ENCODE data around the gene ARHGAP35. TPM values are rescaled to one million over a fixed set of nuclear protein-coding genes. Genes with fewer than 3 reads are reported as not detected.

ARHGAP35 gene
- total and polyA plus RNA-seq, 10 of the 15 experiments (the other 5 are each of a cell fraction or from before 2014, with no cell fraction given): 0.85 to 29.9 (median 11.5) TPM

GRCh38 chr19:46885411-46885810, 24.6 kb downstream of the ARHGAP35 start:
- H3K27ac ChIP-seq (ENCODE audit: control insufficient read depth, insufficient read depth): no peak overlapping the region
- BruUV-seq (replicated peaks): no TSS peak
- ChIA-PET SMC1A (ENCODE audit: uncharacterized antibody, unreplicated experiment) (interaction anchor here (0.5 to 2.6 kb wide), 3 partner anchors 18 to 73 kb away, joined by 3 to 9 read pairs (median 5); no protein-coding TSS in a partner anchor), CTCF (interaction anchor here (1.4 to 1.6 kb wide), 2 partner anchors 65 to 128 kb away, joined by 3 read pairs; no protein-coding TSS in a partner anchor), POLR2A (interaction anchor here (0.5 to 1.3 kb wide), 4 partner anchors 12 to 171 kb away, joined by 3 to 4 read pairs (median 4); no protein-coding TSS in a partner anchor), RAD21 (ENCODE audit: unreplicated experiment) (no interaction called here)
- H3K9me3 ChIP-seq (replicated peaks; ENCODE audit: control insufficient read depth, insufficient read depth, low read length): no peaks in the 10 kb centered on the region
- no peaks in the 10 kb centered on the region for H4K20me1 ChIP-seq (ENCODE audit: control insufficient read depth, insufficient read depth)
- no peaks in the 10 kb centered on the region for H3K27me3 ChIP-seq (replicated peaks in 1 of 2; ENCODE audit: control insufficient read depth in 2 of 2, insufficient read depth in 2 of 2, low read length in 1 of 2)
- DNase-seq (ENCODE audit: low read depth, low spot score) (no peak), FAIRE-seq (no peak), ATAC-seq (no peak)
- TF ChIP-seq RFX5 (IDR thresholded peaks at IDR 0.05; ENCODE audit: low read depth, low read length) (no peak), JUNB (IDR thresholded peaks at IDR 0.05) (peak; percentile 26; the same call in 1 of the 2 replicates)
- in situ Hi-C loops (cut with MboI): no loop called here
- WGBS (ENCODE audit: insufficient coverage, insufficient replicate concordance, low lambda C conversion rate, missing lambda C conversion rate): 100% methylated on average over 2 of the region's 2 CpGs
- no peak overlapping the region for H3K4me3 ChIP-seq
- H3K79me2 ChIP-seq (ENCODE audit: control insufficient read depth, insufficient read depth, low read length): peaks cover 29% of the 10 kb centered on the region
- H3K4me2 ChIP-seq (ENCODE audit: control insufficient read depth, insufficient read depth): 0 out of 2 replicates have a peak overlapping the region, but pooled peaks have one; percentile 2
- no peaks in the 10 kb centered on the region for H3K36me3 ChIP-seq (ENCODE audit: control insufficient read depth in 2 of 2, insufficient read depth in 2 of 2, low read length in 1 of 2)
- no peak overlapping the region for H2AFZ ChIP-seq (ENCODE audit: control insufficient read depth, low read depth, low read length)
- H3K4me1 ChIP-seq (ENCODE audit: control insufficient read depth, insufficient read depth, low read length): peaks cover 12% of the 10 kb centered on the region
- H3K9ac ChIP-seq (ENCODE audit: control insufficient read depth, insufficient read depth, low read length): no peak overlapping the region
- intact Hi-C loops (cut with micrococcal nuclease; ENCODE audit: unreplicated experiment): no loop called here

- Histone ChIP-seq H3K4me2 (ENCODE audit: control insufficient read depth, insufficient read depth) (peak overlapping the region; percentile 68), H3K9ac (ENCODE audit: control insufficient read depth, insufficient read depth, low read length) (no peak overlapping the region), H3K9me3 (replicated peaks; ENCODE audit: control insufficient read depth, insufficient read depth, low read length) (no peaks in the 10 kb centered on the region), H4K20me1 (ENCODE audit: control insufficient read depth, insufficient read depth) (no peaks in the 10 kb centered on the region; the same call in 1 of the 2 replicates), H2AFZ (ENCODE audit: control insufficient read depth, low read depth, low read length) (no peak overlapping the region), H3K27ac (ENCODE audit: control insufficient read depth, insufficient read depth) (peak overlapping the region; percentile 51), H3K4me1 (ENCODE audit: control insufficient read depth, insufficient read depth, low read length) (peaks cover 12% of the 10 kb centered on the region), H3K36me3 (ENCODE audit: control insufficient read depth in 2 of 2, insufficient read depth in 2 of 2, low read length in 1 of 2) (no peaks in the 10 kb centered on the region), H3K79me2 (ENCODE audit: control insufficient read depth, insufficient read depth, low read length) (peaks cover 29% of the 10 kb centered on the region), H3K27me3 (replicated peaks in 1 of 2; ENCODE audit: control insufficient read depth in 2 of 2, insufficient read depth in 2 of 2, low read length in 1 of 2) (no peaks in the 10 kb centered on the region), H3K4me3 (0 out of 2 replicates have a peak overlapping the region, but pooled peaks have one; percentile 1)
- DNase-seq (ENCODE audit: low read depth, low spot score) (no peak), ATAC-seq (no peak), FAIRE-seq (peak; percentile 70)
- POLR2A ChIA-PET: interaction anchor here (1.0 to 1.2 kb wide), 2 partner anchors 13 to 24 kb away, joined by 3 to 4 read pairs; no protein-coding TSS in a partner anchor
- intact Hi-C loops (cut with micrococcal nuclease; ENCODE audit: unreplicated experiment) (no loop called here), in situ Hi-C loops (cut with MboI) (no loop called here)
- CTCF ChIA-PET: interaction anchor here (1.4 to 1.6 kb wide), 3 partner anchors 44 to 126 kb away, joined by 3 read pairs; no protein-coding TSS in a partner anchor
- SMC1A ChIA-PET (ENCODE audit: uncharacterized antibody, unreplicated experiment): interaction anchor here (1.0 to 2.6 kb wide), 2 partner anchors 19 kb away, joined by 5 to 9 read pairs; no protein-coding TSS in a partner anchor
- RAD21 ChIA-PET (ENCODE audit: unreplicated experiment): no interaction called here
- WGBS (ENCODE audit: insufficient coverage, insufficient replicate concordance, low lambda C conversion rate, missing lambda C conversion rate): 1% methylated on average over 5 of the region's 5 CpGs
- BruUV-seq (replicated peaks): no TSS peak
- no peak for TF ChIP-seq USF2 (IDR thresholded peaks at IDR 0.05; ENCODE audit: borderline replicate concordance, low read depth, low read length)
- TF ChIP-seq RUNX3 (IDR thresholded peaks at IDR 0.05; ENCODE audit: low read length): no peak
- no peak for TF ChIP-seq E4F1 (IDR thresholded peaks at IDR 0.05; ENCODE audit: borderline replicate concordance, partially characterized antibody)
- TF ChIP-seq BMI1 (IDR thresholded peaks at IDR 0.05; ENCODE audit: borderline replicate concordance): no peak
- TF ChIP-seq MTA3 (IDR thresholded peaks at IDR 0.05; ENCODE audit: borderline replicate concordance, low read length): 0 out of 2 replicates have a peak, but pooled peaks have one; percentile 21
- TF ChIP-seq FOXM1 (IDR thresholded peaks at IDR 0.05; ENCODE audit: low read depth, low read length): peak; percentile 13; the same call in 1 of the 2 replicates
- TF ChIP-seq TBL1XR1 (IDR thresholded peaks at IDR 0.05; ENCODE audit: low read depth, low read length): no peak
- TF ChIP-seq CHD1 (IDR thresholded peaks at IDR 0.05; ENCODE audit: low read depth, low read length): no peak
- TF ChIP-seq STAT1 (conservative IDR thresholded peaks at IDR 0.05): no peak
- 0 out of 2 replicates have a peak, but pooled peaks have one; percentile 27 for TF ChIP-seq PML (IDR thresholded peaks at IDR 0.05; ENCODE audit: low read length)
- no peak for TF ChIP-seq ETV6 (conservative IDR thresholded peaks at IDR 0.05 in 1 of 2, IDR thresholded peaks at IDR 0.05 in 1 of 2; ENCODE audit: borderline replicate concordance in 1 of 2, low read depth in 1 of 2)
These were observed 25.9 kb downstream of the ARHGAP35 start for GRCh38 chr19:46886546-46887239.

All from GM12878 (cell line).